Muscle of leg (tissue), 11 donors: ENCODE results near the gene HJURP. TPM values are rescaled to one million over a fixed set of nuclear protein-coding genes. Genes with fewer than 3 reads are reported as not detected.

ENCODE experiments used
- DNase-seq: peaks from one replicate; pipeline ENCODE4 v3.0.0; 2013
- H3K27ac ChIP-seq: one replicate; pipeline ENCODE4 v1.5.1; 2013; ENCODE audit warnings: mild to moderate bottlenecking, low read length, control low read depth
- H3K27me3 ChIP-seq: one replicate; pipeline ENCODE4 v1.6.1; 2013; ENCODE audit warnings: low read length; ENCODE audit not compliant: control insufficient read depth, insufficient read depth
- H3K36me3 ChIP-seq: one replicate; pipeline ENCODE4 v1.6.1; 2013; ENCODE audit warnings: low read length; ENCODE audit not compliant: control insufficient read depth, insufficient read depth
- H3K4me1 ChIP-seq: one replicate; pipeline ENCODE4 v1.6.1; 2013; ENCODE audit warnings: low read length; ENCODE audit not compliant: control insufficient read depth, insufficient read depth
- H3K4me3 ChIP-seq: one replicate; pipeline ENCODE4 v1.5.1; 2013; ENCODE audit warnings: low read length, control low read depth
- H3K9me3 ChIP-seq: replicated peaks from 2 replicates; pipeline ENCODE4 v1.6.1; 2013; ENCODE audit warnings: low read depth, low read length; ENCODE audit not compliant: control insufficient read depth
- WGBS: methylation state at CpG from one replicate; pipeline ENCODE4 v1.1.5; 2013; ENCODE audit warnings: missing lambda C conversion rate; ENCODE audit not compliant: insufficient coverage; 5-methylcytosine and 5-hydroxymethylcytosine counted together
- polyA plus RNA-seq, 8 donors: library from polyadenylated mRNA; unstranded; fragments of 120-200 nt; gene quantifications; one replicate each; pipeline versions ENCODE4 v1.2.1 to v1.2.3, GENCODE V29; 2013; ENCODE audit warnings: inconsistent platforms in 1 of 8, low replicate concordance in 1 of 8; ENCODE audit not compliant: insufficient read length in 8 of 8, insufficient read depth in 1 of 8
- total RNA-seq: library from RNA; stranded (reverse); fragments of 120-200 nt; gene quantifications from one replicate; pipeline ENCODE4 v1.2.4, GENCODE V29; 2013

Gene HJURP
- total and polyA plus RNA-seq, 9 donors, result 6.2 to 15.3 (median 12.1) TPM

DNA sequence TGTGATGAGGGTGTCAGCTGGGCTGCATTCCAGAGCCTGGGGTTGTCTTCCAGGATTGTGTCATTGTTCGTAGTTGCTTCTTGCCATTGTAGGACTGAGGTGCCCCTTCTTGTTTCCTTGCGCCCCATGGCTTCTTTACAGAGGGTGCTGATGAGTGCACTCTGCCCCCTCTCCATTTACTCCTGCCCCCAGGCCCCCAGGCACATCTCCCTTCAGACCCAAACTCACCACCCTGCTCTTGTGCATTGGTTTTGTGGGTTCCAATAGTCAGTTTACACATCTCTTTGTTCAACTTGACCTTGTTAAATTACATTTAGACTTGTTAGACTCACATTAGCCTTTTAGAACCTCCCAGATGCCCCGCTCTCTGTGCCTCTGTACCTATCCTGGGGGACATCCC is 33.1 kb downstream of the HJURP start:
- DNase-seq, result no peak
- H3K9me3 ChIP-seq, result no peaks in the 10 kb centered on the region
- no peak overlapping the region for H3K27ac ChIP-seq
- H3K36me3 ChIP-seq, result no peaks in the 10 kb centered on the region
- no peak overlapping the region for H3K4me3 ChIP-seq
- H3K27me3 ChIP-seq, result no peaks in the 10 kb centered on the region
- WGBS, result 75% methylated on average over 2 of the region's 3 CpGs
- no peaks in the 10 kb centered on the region for H3K4me1 ChIP-seq

DNA sequence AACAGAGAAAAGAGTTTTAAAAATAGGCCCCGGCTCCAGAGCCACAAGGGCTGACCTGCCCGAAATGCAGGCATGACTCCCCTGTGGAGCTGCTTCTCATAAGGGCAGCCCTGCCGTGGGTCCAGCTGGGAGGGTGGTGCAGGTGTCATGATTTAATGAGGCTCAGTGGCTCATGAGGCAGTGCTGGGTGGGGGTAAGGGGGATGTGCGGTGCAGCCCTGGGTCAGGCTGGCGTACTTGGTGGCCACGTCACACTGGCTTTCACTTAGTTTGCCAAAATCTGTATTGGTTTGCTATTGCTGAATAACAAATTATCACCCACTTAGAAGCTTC is 33.6 kb downstream of the HJURP start:
- no peak overlapping the region for H3K4me3 ChIP-seq
- WGBS, result 57% methylated on average over 3 of the region's 6 CpGs
- H3K36me3 ChIP-seq, result no peaks in the 10 kb centered on the region
- no peak for DNase-seq
- no peak overlapping the region for H3K27ac ChIP-seq
- H3K4me1 ChIP-seq, result no peaks in the 10 kb centered on the region
- no peaks in the 10 kb centered on the region for H3K27me3 ChIP-seq
- no peaks in the 10 kb centered on the region for H3K9me3 ChIP-seq

- no peak overlapping the region for H3K4me3 ChIP-seq
- H3K36me3 ChIP-seq, result no peaks in the 10 kb centered on the region
- no peak for DNase-seq
- H3K27ac ChIP-seq, result no peak overlapping the region
- H3K4me1 ChIP-seq, result no peaks in the 10 kb centered on the region
- 73% methylated on average over 14 of the region's 18 CpGs for WGBS
- H3K9me3 ChIP-seq, result no peaks in the 10 kb centered on the region
- no peaks in the 10 kb centered on the region for H3K27me3 ChIP-seq
Observed at GRCh38 chr2:233819884-233820773, 34.2 kb downstream of the HJURP start.

GRCh38 chr2:233818639-233819621 is 35.4 kb downstream of the HJURP start:
- no peaks in the 10 kb centered on the region for H3K27me3 ChIP-seq
- no peak for DNase-seq
- H3K9me3 ChIP-seq, result no peaks in the 10 kb centered on the region
- H3K36me3 ChIP-seq, result no peaks in the 10 kb centered on the region
- H3K27ac ChIP-seq, result no peak overlapping the region
- 72% methylated on average over 11 of the region's 17 CpGs for WGBS
- H3K4me3 ChIP-seq, result no peak overlapping the region
- no peaks in the 10 kb centered on the region for H3K4me1 ChIP-seq

- no peaks in the 10 kb centered on the region for H3K9me3 ChIP-seq
- no peaks in the 10 kb centered on the region for H3K4me1 ChIP-seq
- no peak for DNase-seq
- no peaks in the 10 kb centered on the region for H3K27me3 ChIP-seq
- no peak overlapping the region for H3K27ac ChIP-seq
- no peaks in the 10 kb centered on the region for H3K36me3 ChIP-seq
- 89% methylated on average over 11 of the region's 11 CpGs for WGBS
- H3K4me3 ChIP-seq, result no peak overlapping the region
Observed at GRCh38 chr2:233817995-233818638, 36.2 kb downstream of the HJURP start.

- Histone ChIP-seq H3K27me3 (no peaks in the 10 kb centered on the region), H3K9me3 (no peaks in the 10 kb centered on the region), H3K27ac (no peak overlapping the region), H3K4me1 (no peaks in the 10 kb centered on the region), H3K4me3 (no peak overlapping the region), H3K36me3 (no peaks in the 10 kb centered on the region)
- 68% methylated on average over 3 of the region's 3 CpGs for WGBS
- DNase-seq, result no peak
Observed at GRCh38 chr2:233817361-233817911, 36.9 kb downstream of the HJURP start.

- 80% methylated on average over 1 of the region's 4 CpGs for WGBS
Observed at GRCh38 chr2:233816771-233817170, 37.6 kb downstream of the HJURP start.

DNA sequence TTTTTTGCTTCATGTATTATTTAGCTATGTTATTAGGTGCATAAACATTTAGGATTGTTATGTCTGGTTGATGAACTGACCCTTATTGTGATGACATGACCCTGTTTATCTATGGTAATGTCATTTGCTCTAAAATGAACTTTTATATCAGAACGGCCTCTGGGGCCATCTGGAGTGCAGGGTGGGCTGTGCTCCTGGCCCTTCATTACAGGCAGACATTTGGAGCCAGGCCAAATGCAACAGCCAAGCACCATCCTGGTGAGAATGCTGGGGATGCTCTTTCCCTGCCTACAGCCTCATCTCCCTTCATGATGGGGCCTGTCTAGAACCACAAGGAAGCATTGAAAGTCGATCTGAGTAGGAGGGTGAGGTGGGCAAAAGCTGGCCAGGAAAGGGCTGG is 38.0 kb downstream of the HJURP start:
- Histone ChIP-seq H3K9me3 (no peaks in the 10 kb centered on the region), H3K27ac (no peak overlapping the region), H3K27me3 (no peaks in the 10 kb centered on the region), H3K4me3 (no peak overlapping the region), H3K4me1 (no peaks in the 10 kb centered on the region), H3K36me3 (no peaks in the 10 kb centered on the region)
- 60% methylated on average over 2 of the region's 2 CpGs for WGBS
- DNase-seq, result no peak

More at GRCh38 chr2:233816771-233817170, 37.6 kb downstream of the HJURP start:
- no peaks in the 10 kb centered on the region for H3K27me3 ChIP-seq
- H3K4me3 ChIP-seq, result no peak overlapping the region
- DNase-seq, result no peak
- H3K27ac ChIP-seq, result no peak overlapping the region
- no peaks in the 10 kb centered on the region for H3K9me3 ChIP-seq
- H3K4me1 ChIP-seq, result no peaks in the 10 kb centered on the region
- H3K36me3 ChIP-seq, result no peaks in the 10 kb centered on the region

DNA sequence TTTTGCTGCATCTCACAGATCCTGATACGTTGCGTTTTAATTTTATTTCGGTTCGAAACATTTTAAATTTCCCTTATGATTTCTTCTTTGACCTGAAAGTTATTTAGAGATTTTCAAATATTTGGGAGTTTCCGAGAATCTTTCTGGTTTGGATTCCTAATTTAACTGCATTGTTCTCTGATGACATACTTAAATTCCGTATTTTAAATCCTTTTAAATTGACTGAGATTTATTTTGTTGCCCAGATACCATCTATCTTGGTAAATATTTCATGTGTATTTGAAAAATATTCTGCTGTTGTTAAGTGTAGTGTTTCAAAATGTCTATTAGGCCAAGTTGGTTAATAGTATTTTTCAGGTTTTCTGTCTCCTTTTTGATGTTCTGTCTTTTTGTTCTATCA is 38.5 kb downstream of the HJURP start:
- Histone ChIP-seq H3K4me1 (no peaks in the 10 kb centered on the region), H3K9me3 (no peaks in the 10 kb centered on the region), H3K27ac (no peak overlapping the region), H3K4me3 (no peak overlapping the region), H3K27me3 (no peaks in the 10 kb centered on the region), H3K36me3 (no peaks in the 10 kb centered on the region)
- WGBS, result no CpG with 5 or more reads among the region's 6 CpGs
- DNase-seq, result no peak
